GM23248 (cell line): ENCODE measurements around the gene NGEF. TPM values are rescaled to one million over a fixed set of nuclear protein-coding genes. Genes with fewer than 3 reads are reported as not detected.

Source experiments
- DNase-seq: peaks from one replicate; pipeline ENCODE4 v3.0.0-alpha.2; 2015
- H2AFZ ChIP-seq: fragments of 200-600 bp; sonication (generic); 2 replicates; pipeline ENCODE4 v1.6.1; 2016; ENCODE audit warnings: antibody characterized with exemption
- H3F3A ChIP-seq: fragments of 200-600 bp; sonication (generic); 2 replicates; pipeline ENCODE4 v1.6.1; 2016; ENCODE audit warnings: mild to moderate bottlenecking, antibody characterized with exemption, mixed run types; ENCODE audit not compliant: insufficient read depth
- H3K27ac ChIP-seq: fragments of 200-600 bp; sonication (generic); 2 replicates; pipeline ENCODE4 v1.5.1; 2016; ENCODE audit warnings: mild to moderate bottlenecking
- H3K27me3 ChIP-seq: fragments of 200-600 bp; sonication (generic); replicated peaks from 2 replicates; pipeline ENCODE4 v1.6.1; 2016; ENCODE audit warnings: mild to moderate bottlenecking; ENCODE audit not compliant: insufficient read depth
- H3K36me3 ChIP-seq: fragments of 200-600 bp; sonication (generic); 2 replicates; pipeline ENCODE4 v1.6.1; 2016; ENCODE audit warnings: low read depth, mild to moderate bottlenecking
- H3K4me1 ChIP-seq: fragments of 200-600 bp; sonication (generic); 2 replicates; pipeline ENCODE4 v1.6.1; 2016; ENCODE audit warnings: mild to moderate bottlenecking; ENCODE audit not compliant: insufficient read depth
- H3K4me2 ChIP-seq: fragments of 200-600 bp; sonication (generic); one replicate; pipeline ENCODE4 v1.6.1; 2016; ENCODE audit warnings: mild to moderate bottlenecking; ENCODE audit not compliant: unreplicated experiment
- H3K4me3 ChIP-seq: fragments of 200-600 bp; sonication (generic); 2 replicates; pipeline ENCODE4 v1.5.1; 2016; ENCODE audit warnings: mild to moderate bottlenecking
- H3K79me2 ChIP-seq: fragments of 200-600 bp; sonication (generic); 2 replicates; pipeline ENCODE4 v1.6.1; 2016; ENCODE audit warnings: mild to moderate bottlenecking; ENCODE audit not compliant: insufficient read depth
- H3K9ac ChIP-seq: fragments of 200-600 bp; sonication (generic); 2 replicates; pipeline ENCODE4 v1.6.1; 2016; ENCODE audit warnings: mild to moderate bottlenecking
- H3K9me2 ChIP-seq: fragments of 200-600 bp; sonication (generic); 2 replicates; pipeline ENCODE4 v1.6.1; 2016; ENCODE audit warnings: mixed run types, mild to moderate bottlenecking, moderate library complexity; ENCODE audit not compliant: insufficient read depth
- H3K9me3 ChIP-seq: fragments of 200-600 bp; sonication (generic); one replicate; pipeline ENCODE4 v1.6.1; 2017; ENCODE audit warnings: low read depth
- H4K20me1 ChIP-seq: fragments of 200-600 bp; sonication (generic); 2 replicates; pipeline ENCODE4 v1.6.0; 2016; ENCODE audit not compliant: insufficient read depth
- EZH2 ChIP-seq: fragments of 200-600 bp; sonication (generic); IDR thresholded peaks from 2 replicates; pipeline ENCODE4 v1.6.1; 2018; ENCODE audit warnings: antibody characterized with exemption, mild to moderate bottlenecking; ENCODE audit not compliant: insufficient read depth, poor library complexity, severe bottlenecking
- EZH2phosphoT487 ChIP-seq: fragments of 200-600 bp; sonication (generic); IDR thresholded peaks from 2 replicates; pipeline ENCODE4 v1.6.1; 2018; ENCODE audit warnings: antibody characterized with exemption, moderate library complexity, mild to moderate bottlenecking, low read depth; ENCODE audit not compliant: insufficient read depth
- WGBS, 2 experiments: methylation state at CpG; one replicate each; pipeline ENCODE4 v1.1.6; 2015 to 2017; ENCODE audit warnings: low lambda C conversion rate in 2 of 2, low coverage in 1 of 2; ENCODE audit errors: missing lambda C conversion rate in 2 of 2; 5-methylcytosine and 5-hydroxymethylcytosine counted together
- in situ Hi-C: fragments of 300-500 bp; cut with MboI; formaldehyde crosslinking; loops from 2 replicates; pipeline ENCODE4 v1.15.0; 2020
- polyA plus RNA-seq: library from polyadenylated mRNA; unstranded; fragments of >200 nt; fragmentation: Nextera tagmentation; extraction: Ambion mirVana; gene quantifications from 2 replicates; pipeline ENCODE4 v1.2.1, GENCODE V29; 2016
- total RNA-seq: library from RNA; depleted of rRNA; stranded (reverse); fragments of >200 nt; shearing (Covaris generic); gene quantifications from 2 replicates; pipeline ENCODE4 v1.2.3, GENCODE V29; 2014

Gene NGEF
- total and polyA plus RNA-seq, 2 experiments from 2014 or later = 0.43 TPM; not detected in 1

- Histone ChIP-seq H3K27me3 (no peaks in the 10 kb centered on the region), H3F3A (no peaks in the 10 kb centered on the region), H3K9me2 (no peaks in the 10 kb centered on the region), H2AFZ (no peak overlapping the region), H3K4me3 (no peak overlapping the region), H4K20me1 (no peaks in the 10 kb centered on the region), H3K9ac (no peak overlapping the region), H3K4me2 (no peak overlapping the region), H3K79me2 (no peaks in the 10 kb centered on the region), H3K27ac (no peak overlapping the region), H3K9me3 (no peaks in the 10 kb centered on the region), H3K4me1 (no peaks in the 10 kb centered on the region), H3K36me3 (no peaks in the 10 kb centered on the region)
- 91 to 92% methylated on average over 12 to 14 of the region's 14 CpGs for WGBS, 2 experiments
- in situ Hi-C loops = no loop called here
- no peak for DNase-seq
- TF ChIP-seq EZH2 = no peak
- TF ChIP-seq EZH2phosphoT487 = no peak
Measured at GRCh38 chr2:232873292-232873908, 139.7 kb downstream of the NGEF start.

DNA sequence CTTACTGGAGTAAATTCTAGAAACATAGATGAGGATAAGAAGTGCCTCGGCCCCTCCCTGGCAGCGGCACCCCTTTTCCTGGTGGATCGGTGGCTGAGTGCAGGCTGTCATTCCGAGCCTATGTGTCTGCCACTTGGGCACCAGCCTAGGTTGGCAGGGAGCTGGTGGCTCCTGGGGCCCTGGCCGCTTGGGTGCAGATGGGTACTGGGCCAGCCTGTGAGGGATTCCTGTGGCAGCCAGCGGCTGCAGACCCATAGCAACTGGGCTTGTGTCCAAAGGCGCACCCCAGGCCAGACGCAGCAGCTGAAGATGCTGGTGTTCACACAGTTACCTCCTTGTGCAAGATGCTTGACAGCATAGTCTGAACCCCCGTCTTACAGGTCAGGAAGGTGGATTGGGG is 140.2 kb downstream of the NGEF start:
- H3K36me3 ChIP-seq = no peaks in the 10 kb centered on the region
- WGBS, 2 experiments = 83% methylated on average over 9 of the region's 9 CpGs
- no peak for DNase-seq
- H3K9me2 ChIP-seq = no peaks in the 10 kb centered on the region
- H3K79me2 ChIP-seq = no peaks in the 10 kb centered on the region
- H3K27ac ChIP-seq = no peak overlapping the region
- H3K27me3 ChIP-seq = no peaks in the 10 kb centered on the region
- H4K20me1 ChIP-seq = no peaks in the 10 kb centered on the region
- no peak for TF ChIP-seq EZH2phosphoT487
- TF ChIP-seq EZH2 = no peak
- H3K9ac ChIP-seq = no peak overlapping the region
- no peaks in the 10 kb centered on the region for H3K4me1 ChIP-seq
- in situ Hi-C loops = no loop called here
- no peaks in the 10 kb centered on the region for H3K9me3 ChIP-seq
- H3K4me2 ChIP-seq = no peak overlapping the region
- no peak overlapping the region for H3K4me3 ChIP-seq
- no peaks in the 10 kb centered on the region for H3F3A ChIP-seq
- H2AFZ ChIP-seq = no peak overlapping the region

- H3K27ac ChIP-seq = no peak overlapping the region
- no peak overlapping the region for H2AFZ ChIP-seq
- DNase-seq = no peak
- no peaks in the 10 kb centered on the region for H3K4me1 ChIP-seq
- H3F3A ChIP-seq = no peaks in the 10 kb centered on the region
- H3K4me3 ChIP-seq = no peak overlapping the region
- H3K9ac ChIP-seq = no peak overlapping the region
- TF ChIP-seq EZH2 = no peak
- TF ChIP-seq EZH2phosphoT487 = no peak
- WGBS, 2 experiments = 84 to 86% methylated on average over 21 to 22 of the region's 22 CpGs
- H3K27me3 ChIP-seq = no peaks in the 10 kb centered on the region
- in situ Hi-C loops = no loop called here
- H4K20me1 ChIP-seq = no peaks in the 10 kb centered on the region
- H3K9me3 ChIP-seq = no peaks in the 10 kb centered on the region
- no peak overlapping the region for H3K4me2 ChIP-seq
- H3K36me3 ChIP-seq = no peaks in the 10 kb centered on the region
- no peaks in the 10 kb centered on the region for H3K9me2 ChIP-seq
- no peaks in the 10 kb centered on the region for H3K79me2 ChIP-seq
Measured at GRCh38 chr2:232871835-232872736, 141.0 kb downstream of the NGEF start.

- no peak overlapping the region for H3K27ac ChIP-seq
- 87 to 92% methylated on average over 12 to 15 of the region's 15 CpGs for WGBS, 2 experiments
- H3K4me3 ChIP-seq = no peak overlapping the region
- H3F3A ChIP-seq = no peaks in the 10 kb centered on the region
- no peak overlapping the region for H3K9ac ChIP-seq
- H3K9me2 ChIP-seq = no peaks in the 10 kb centered on the region
- in situ Hi-C loops = no loop called here
- no peak for TF ChIP-seq EZH2
- no peak for TF ChIP-seq EZH2phosphoT487
- H3K4me1 ChIP-seq = no peaks in the 10 kb centered on the region
- no peaks in the 10 kb centered on the region for H4K20me1 ChIP-seq
- H3K36me3 ChIP-seq = no peaks in the 10 kb centered on the region
- H3K27me3 ChIP-seq = no peaks in the 10 kb centered on the region
- no peaks in the 10 kb centered on the region for H3K79me2 ChIP-seq
- H2AFZ ChIP-seq = no peak overlapping the region
- DNase-seq = no peak
- no peaks in the 10 kb centered on the region for H3K9me3 ChIP-seq
- H3K4me2 ChIP-seq = no peak overlapping the region
Measured at GRCh38 chr2:232871418-232871834, 141.6 kb downstream of the NGEF start.
